Trophoblast cell (in vitro differentiated cells and primary cell): Measurements from ENCODE around the gene CHMP6.
A peak's percentile ranks its signal among the peaks of the same experiment; 100 is the strongest.
"Not testable (repeated sequence)": the region's sequence is repeated elsewhere in the genome, so short reads cannot be mapped to it uniquely, and the experiment has no call there.

ENCODE experiments used
- DNase-seq, 2 donors: peaks; one replicate each; pipeline ENCODE4 v3.0.0-alpha.2; 2016
- H2AFZ ChIP-seq: 2 replicates; pipeline ENCODE4 v1.6.1; 2013; ENCODE audit warnings: low read length, moderate library complexity, mild to moderate bottlenecking; ENCODE audit not compliant: insufficient read depth, poor library complexity
- H2AK5ac ChIP-seq: 2 replicates; pipeline ENCODE4 v1.6.1; 2013; ENCODE audit warnings: mild to moderate bottlenecking, low read length
- H2BK120ac ChIP-seq: 2 replicates; pipeline ENCODE4 v1.6.1; 2013; ENCODE audit warnings: low read length, mild to moderate bottlenecking, moderate library complexity; ENCODE audit not compliant: insufficient read depth, poor library complexity
- H2BK12ac ChIP-seq: 2 replicates; pipeline ENCODE4 v1.6.1; 2013; ENCODE audit warnings: mild to moderate bottlenecking, low read length, moderate library complexity
- H2BK5ac ChIP-seq: 2 replicates; pipeline ENCODE4 v1.6.1; 2013; ENCODE audit warnings: low read length, low read depth, moderate library complexity, mild to moderate bottlenecking; ENCODE audit not compliant: poor library complexity
- H3K14ac ChIP-seq: 2 replicates; pipeline ENCODE4 v1.6.1; 2013; ENCODE audit warnings: mild to moderate bottlenecking, low read length
- H3K18ac ChIP-seq: 2 replicates; pipeline ENCODE4 v1.6.1; 2013; ENCODE audit warnings: mild to moderate bottlenecking, low read length
- H3K23ac ChIP-seq: 2 replicates; pipeline ENCODE4 v1.6.1; 2013; ENCODE audit warnings: low read length
- H3K27ac ChIP-seq: 2 replicates; pipeline ENCODE4 v1.5.1; 2013; ENCODE audit warnings: low read depth, mild to moderate bottlenecking, inconsistent platforms, low read length, moderate library complexity
- H3K27me3 ChIP-seq: 2 replicates; pipeline ENCODE4 v1.6.1; 2013; ENCODE audit warnings: inconsistent platforms, mild to moderate bottlenecking, low read length, moderate library complexity; ENCODE audit not compliant: insufficient read depth
- H3K36me3 ChIP-seq, 2 experiments: 1 replicate in 1 of 2; 2 replicates in 1 of 2; pipeline ENCODE4 v1.6.1; 2013; ENCODE audit warnings: low read length in 2 of 2, mild to moderate bottlenecking in 2 of 2, moderate library complexity in 1 of 2; ENCODE audit not compliant: insufficient read depth in 2 of 2, control insufficient read depth in 1 of 2
- H3K4ac ChIP-seq: 2 replicates; pipeline ENCODE4 v1.6.1; 2013; ENCODE audit warnings: low read depth, mild to moderate bottlenecking, low read length, moderate library complexity
- H3K4me1 ChIP-seq, 2 experiments: 1 replicate in 1 of 2; 2 replicates in 1 of 2; pipeline ENCODE4 v1.6.1; 2013; ENCODE audit warnings: low read length in 2 of 2, mild to moderate bottlenecking in 2 of 2, moderate library complexity in 1 of 2; ENCODE audit not compliant: insufficient read depth in 2 of 2, control insufficient read depth in 1 of 2
- H3K4me2 ChIP-seq: 2 replicates; pipeline ENCODE4 v1.6.1; 2013; ENCODE audit warnings: inconsistent platforms, mild to moderate bottlenecking, low read length, moderate library complexity
- H3K4me3 ChIP-seq: 2 replicates; pipeline ENCODE4 v1.5.1; 2013; ENCODE audit warnings: mild to moderate bottlenecking, low read depth, low read length, inconsistent platforms
- H3K79me1 ChIP-seq: one replicate; pipeline ENCODE4 v1.6.1; 2013; ENCODE audit warnings: low read length
- H3K79me2 ChIP-seq: 2 replicates; pipeline ENCODE4 v1.6.1; 2013; ENCODE audit warnings: low read length, mild to moderate bottlenecking; ENCODE audit not compliant: control insufficient read depth, insufficient read depth, poor library complexity
- H3K9ac ChIP-seq: 2 replicates; pipeline ENCODE4 v1.6.1; 2013; ENCODE audit warnings: mild to moderate bottlenecking, low read length
- H3K9me3 ChIP-seq: 2 replicates; pipeline ENCODE4 v1.6.1; 2013; ENCODE audit warnings: low read depth, mild to moderate bottlenecking, control low read depth, inconsistent platforms, low read length; ENCODE audit not compliant: insufficient read depth
- H4K12ac ChIP-seq: 2 replicates; pipeline ENCODE4 v1.6.1; 2013; ENCODE audit warnings: low read depth, mild to moderate bottlenecking, low read length, moderate library complexity
- H4K8ac ChIP-seq: 2 replicates; pipeline ENCODE4 v1.6.1; 2013; ENCODE audit warnings: low read depth, mild to moderate bottlenecking, low read length, moderate library complexity
- H4K91ac ChIP-seq: one replicate; pipeline ENCODE4 v1.6.1; 2013; ENCODE audit warnings: low read depth, mild to moderate bottlenecking, low read length, moderate library complexity
- WGBS: extraction: QIAGEN DNeasy Blood & Tissue Kit; methylation state at CpG from one replicate; pipeline ENCODE4 v1.1.7; 2013; ENCODE audit warnings: missing lambda C conversion rate; ENCODE audit not compliant: insufficient read length, insufficient coverage; ENCODE audit errors: extremely low coverage; 5-methylcytosine and 5-hydroxymethylcytosine counted together

The CHMP6 gene

DNA sequence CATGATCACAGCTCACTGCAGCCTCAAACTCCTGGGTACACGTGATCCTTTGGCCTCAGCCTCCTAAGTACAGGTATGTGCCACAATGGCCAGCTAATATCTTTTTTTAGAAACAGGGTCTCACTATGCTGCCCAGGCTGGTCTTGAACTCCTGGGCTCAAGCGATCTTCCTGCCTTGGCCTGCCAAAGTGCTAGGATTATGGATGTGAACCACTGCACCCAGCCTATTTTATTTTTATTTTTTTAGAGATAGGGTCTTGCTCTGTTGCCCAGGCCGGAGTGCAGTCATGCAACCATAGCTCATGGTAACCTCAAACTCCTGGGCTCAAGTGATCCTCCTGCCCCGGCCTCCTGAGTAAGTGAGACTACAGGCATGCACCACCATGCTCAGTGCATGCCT, 25.7 kb downstream of the CHMP6 start:
- H4K8ac ChIP-seq, H3K4me2 ChIP-seq, H3K18ac ChIP-seq, H3K79me1 ChIP-seq, H2AK5ac ChIP-seq, H3K27me3 ChIP-seq, H2BK12ac ChIP-seq, H3K14ac ChIP-seq, H3K4me1 ChIP-seq, H3K9ac ChIP-seq, H2AFZ ChIP-seq, H3K4me3 ChIP-seq, H3K4ac ChIP-seq, H3K27ac ChIP-seq, H3K9me3 ChIP-seq, H3K23ac ChIP-seq, DNase-seq, H4K12ac ChIP-seq, H3K79me2 ChIP-seq, H2BK120ac ChIP-seq, H2BK5ac ChIP-seq, H3K36me3 ChIP-seq, H4K91ac ChIP-seq: not testable (repeated sequence)
- WGBS: no CpG with 5 or more reads among the region's 4 CpGs

DNA sequence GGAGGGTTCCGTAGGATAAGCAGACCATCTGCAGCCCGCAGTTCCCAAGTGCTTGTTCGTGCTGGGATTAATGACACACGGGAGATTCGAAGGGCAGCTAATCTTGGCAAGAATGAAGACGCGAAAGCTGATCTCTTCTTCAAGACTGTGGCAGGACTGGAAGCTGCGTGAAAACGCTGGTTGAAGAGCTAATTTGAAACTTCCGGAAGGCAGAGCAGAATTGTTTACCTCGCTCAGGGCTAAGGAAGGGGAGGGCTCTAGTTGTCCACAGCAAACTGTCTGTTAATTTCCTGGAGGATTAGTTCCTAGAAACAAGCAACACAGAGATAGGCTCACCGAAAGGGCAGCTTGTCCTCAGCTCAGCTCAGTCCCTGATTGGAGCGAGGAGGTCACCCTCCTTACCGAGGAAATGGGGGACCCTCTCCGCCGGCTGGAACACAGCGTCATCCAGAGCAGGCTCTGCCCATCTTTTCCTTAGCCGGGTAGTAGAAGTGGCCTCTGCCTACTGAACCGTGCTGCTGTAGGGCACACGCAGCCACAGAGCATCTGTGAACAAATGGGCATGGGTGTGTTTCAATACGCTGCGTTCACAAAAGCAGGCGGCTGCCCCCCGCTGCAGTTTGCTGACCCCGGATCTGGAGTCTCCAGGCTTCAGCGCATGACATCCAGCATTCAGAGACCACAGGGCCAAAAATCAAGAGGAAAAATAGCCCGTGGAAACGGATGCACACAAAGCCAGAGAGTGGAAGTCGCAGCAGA, 26.6 kb downstream of the CHMP6 start:
- H2BK5ac ChIP-seq: no peak overlapping the region
- DNase-seq: peak in 1 of 2 donors; percentile 13
- H4K12ac ChIP-seq: no peak overlapping the region
- no peaks in the 10 kb centered on the region for H3K27me3 ChIP-seq
- H3K27ac ChIP-seq: no peak overlapping the region
- no peak overlapping the region for H2BK12ac ChIP-seq
- no peak overlapping the region for H3K4ac ChIP-seq
- no peak overlapping the region for H4K91ac ChIP-seq
- no peak overlapping the region for H3K9ac ChIP-seq
- H3K18ac ChIP-seq: no peak overlapping the region
- H2AK5ac ChIP-seq: no peak overlapping the region
- no peak overlapping the region for H4K8ac ChIP-seq
- no peaks in the 10 kb centered on the region for H3K36me3 ChIP-seq
- no peak overlapping the region for H3K14ac ChIP-seq
- no CpG with 5 or more reads among the region's 29 CpGs for WGBS
- no peak overlapping the region for H2BK120ac ChIP-seq
- H3K79me2 ChIP-seq: no peaks in the 10 kb centered on the region
- no peak overlapping the region for H3K4me2 ChIP-seq
- no peaks in the 10 kb centered on the region for H3K4me1 ChIP-seq
- H3K23ac ChIP-seq: no peak overlapping the region
- no peaks in the 10 kb centered on the region for H3K9me3 ChIP-seq
- H2AFZ ChIP-seq: no peak overlapping the region
- no peaks in the 10 kb centered on the region for H3K79me1 ChIP-seq
- H3K4me3 ChIP-seq: no peak overlapping the region

DNA sequence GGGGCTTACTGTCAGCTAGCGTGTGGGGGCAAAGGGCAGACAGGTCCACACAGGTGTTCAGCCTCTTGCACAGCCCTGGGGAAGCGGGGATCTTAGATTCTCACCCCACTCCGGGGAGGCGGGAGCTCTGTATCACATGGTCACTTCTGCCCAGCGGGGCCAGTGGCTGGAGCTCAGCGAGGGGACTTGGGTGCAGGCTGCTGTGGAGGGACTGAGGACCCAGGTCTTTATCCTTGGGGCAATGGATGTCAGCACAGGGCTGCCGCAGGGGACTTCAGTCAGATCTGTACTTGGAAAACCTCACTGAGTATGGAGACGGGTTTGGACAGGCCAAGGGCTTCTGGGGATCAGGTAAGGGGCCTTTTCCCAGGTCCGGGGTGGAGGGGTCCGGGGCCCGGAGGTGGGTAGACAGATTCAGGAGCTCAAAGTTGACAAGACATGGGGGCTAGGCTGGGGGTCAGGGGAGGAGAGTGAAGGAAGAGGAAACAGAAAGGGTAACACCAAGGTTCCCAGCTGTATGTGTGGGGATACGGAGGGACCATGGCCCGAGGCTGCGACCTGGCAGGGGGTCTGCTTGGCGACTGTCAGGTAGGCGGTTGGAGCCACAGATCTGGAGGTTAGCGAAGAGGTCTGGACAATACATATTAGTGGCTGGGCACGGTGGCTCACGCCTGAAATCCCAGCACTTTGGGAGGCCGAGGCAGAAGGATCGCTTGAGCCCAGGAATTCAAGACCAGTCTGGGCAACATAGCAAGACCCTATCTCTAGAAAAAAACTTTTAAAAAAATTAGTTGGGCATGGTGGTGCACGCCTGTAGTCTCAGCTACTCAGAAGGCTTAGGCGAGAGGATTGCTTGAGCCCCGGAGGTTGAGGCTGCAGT, 28.2 kb downstream of the CHMP6 start:
- Histone ChIP-seq H2BK12ac (no peak overlapping the region), H3K9me3 (no peaks in the 10 kb centered on the region), H3K79me2 (no peaks in the 10 kb centered on the region), H2BK120ac (no peak overlapping the region), H3K18ac (no peak overlapping the region), H3K4me1 (no peaks in the 10 kb centered on the region), H3K14ac (no peak overlapping the region), H3K27me3 (no peaks in the 10 kb centered on the region), H4K91ac (no peak overlapping the region), H2BK5ac (no peak overlapping the region), H4K8ac (no peak overlapping the region), H3K23ac (no peak overlapping the region), H3K27ac (no peak overlapping the region), H3K4ac (no peak overlapping the region), H4K12ac (no peak overlapping the region), H3K4me2 (no peak overlapping the region), H3K4me3 (no peak overlapping the region), H2AFZ (no peak overlapping the region), H3K36me3 (no peaks in the 10 kb centered on the region), H3K79me1 (no peaks in the 10 kb centered on the region), H3K9ac (no peak overlapping the region), H2AK5ac (no peak overlapping the region)
- DNase-seq: no peak
- no CpG with 5 or more reads among the region's 24 CpGs for WGBS

DNA sequence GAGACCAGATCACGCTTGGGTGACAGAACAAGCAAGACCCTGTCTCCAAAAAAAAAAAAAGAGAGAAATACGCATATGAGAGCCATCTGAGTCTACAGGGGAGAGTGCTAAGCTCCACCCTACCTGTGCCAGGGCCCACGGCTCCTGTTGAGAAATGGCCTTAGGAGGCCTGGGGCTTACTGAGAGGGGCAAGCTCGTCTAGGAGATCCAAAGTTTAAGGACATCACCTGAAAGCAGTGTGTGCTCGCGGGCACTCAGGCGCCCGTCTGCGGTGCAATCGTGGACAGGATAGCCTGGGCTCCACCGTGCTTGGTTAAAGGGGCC, 28.8 kb downstream of the CHMP6 start:
- DNase-seq: no peak

More for the DNA sequence above, 28.8 kb downstream of the CHMP6 start:
- Histone ChIP-seq H3K79me1 (no peaks in the 10 kb centered on the region), H2BK12ac (no peak overlapping the region), H2BK120ac (no peak overlapping the region), H3K4me2 (no peak overlapping the region), H4K91ac (no peak overlapping the region), H4K12ac (no peak overlapping the region), H3K23ac (no peak overlapping the region), H3K9ac (no peak overlapping the region), H3K4me3 (no peak overlapping the region), H3K27ac (no peak overlapping the region), H3K18ac (no peak overlapping the region), H3K4ac (no peak overlapping the region), H3K4me1 (no peaks in the 10 kb centered on the region), H2AK5ac (no peak overlapping the region), H3K79me2 (no peaks in the 10 kb centered on the region), H2AFZ (no peak overlapping the region), H3K27me3 (no peaks in the 10 kb centered on the region), H4K8ac (no peak overlapping the region), H2BK5ac (no peak overlapping the region), H3K9me3 (no peaks in the 10 kb centered on the region), H3K14ac (no peak overlapping the region), H3K36me3 (no peaks in the 10 kb centered on the region)
- WGBS: no CpG with 5 or more reads among the region's 11 CpGs
